Tibial artery (tissue), 4 donors: ENCODE data around the gene ECPAS.

Source experiments
- DNase-seq, 2 donors: peaks; one replicate each; pipeline ENCODE4 v3.0.0-alpha.2; 2019
- H3K27ac ChIP-seq, 2 donors: fragments of 200-600 bp; sonication (generic) in 1 of 2; 1 replicate in 1 of 2; 2 replicates in 1 of 2; pipeline ENCODE4 v1.5.1; 2018 to 2019; ENCODE audit warnings: mild to moderate bottlenecking in 1 of 2
- H3K27me3 ChIP-seq, 2 donors: fragments of 200-600 bp; sonication (generic) in 1 of 2; one replicate each; pipeline versions ENCODE4 v1.5.1 to v1.6.0; 2016 to 2019
- H3K36me3 ChIP-seq, 3 donors: fragments of 200-600 bp; sonication (generic) in 2 of 3; one replicate each; pipeline ENCODE4 v1.5.1; 2016 to 2019; ENCODE audit warnings: mild to moderate bottlenecking in 2 of 3
- H3K4me1 ChIP-seq, 4 donors: fragments of 200-600 bp; sonication (generic) in 2 of 4; 1 replicate in 3 of 4; 2 replicates in 1 of 4; pipeline ENCODE4 v1.5.1; 2016 to 2019
- H3K4me3 ChIP-seq, 2 donors: fragments of 200-600 bp; sonication (generic) in 1 of 2; 1 replicate in 1 of 2; 2 replicates in 1 of 2; pipeline ENCODE4 v1.5.1; 2018 to 2019; ENCODE audit warnings: mild to moderate bottlenecking in 2 of 2
- H3K9me3 ChIP-seq, 3 donors: fragments of 200-600 bp; sonication (generic) in 1 of 3; one replicate each; pipeline ENCODE4 v1.5.1; 2016 to 2019
- intact Hi-C: fragments of 100-400 bp; cut with DNase I; formaldehyde crosslinking; loops from one replicate; pipeline ENCODE4 v1.15.0; 2023; ENCODE audit warnings: low total_unique reads
- TF ChIP-seq, protein P1 (sequence below), 2 experiments: fragments of 200-600 bp in 1 of 2; fragments of 450-650 bp in 1 of 2; IDR thresholded peaks; one replicate each; pipeline ENCODE4 v1.5.1; 2017 to 2019; ENCODE audit warnings: antibody characterized with exemption in 2 of 2, mild to moderate bottlenecking in 1 of 2, moderate library complexity in 1 of 2

ECPAS gene

DNA sequence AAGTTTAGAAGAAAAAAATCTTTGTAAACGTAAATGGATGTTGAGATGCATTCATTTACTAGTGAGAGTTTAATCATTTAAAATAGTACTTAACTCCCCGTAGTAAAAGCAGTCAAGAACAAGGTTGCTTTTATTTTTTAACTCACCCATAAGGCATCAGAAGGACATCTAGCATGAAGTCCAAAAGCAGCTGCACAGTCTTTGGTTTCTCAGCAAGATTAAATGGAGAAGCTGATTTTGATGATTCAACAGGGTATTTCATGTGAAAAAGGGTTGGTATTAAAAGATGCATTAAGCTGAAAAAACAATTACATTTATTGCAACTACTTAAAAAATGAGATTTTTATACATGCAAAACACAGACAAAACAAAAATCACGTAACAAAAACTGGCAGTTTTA is 44.0 kb downstream of the ECPAS start:
- TF ChIP-seq, protein P1, sequence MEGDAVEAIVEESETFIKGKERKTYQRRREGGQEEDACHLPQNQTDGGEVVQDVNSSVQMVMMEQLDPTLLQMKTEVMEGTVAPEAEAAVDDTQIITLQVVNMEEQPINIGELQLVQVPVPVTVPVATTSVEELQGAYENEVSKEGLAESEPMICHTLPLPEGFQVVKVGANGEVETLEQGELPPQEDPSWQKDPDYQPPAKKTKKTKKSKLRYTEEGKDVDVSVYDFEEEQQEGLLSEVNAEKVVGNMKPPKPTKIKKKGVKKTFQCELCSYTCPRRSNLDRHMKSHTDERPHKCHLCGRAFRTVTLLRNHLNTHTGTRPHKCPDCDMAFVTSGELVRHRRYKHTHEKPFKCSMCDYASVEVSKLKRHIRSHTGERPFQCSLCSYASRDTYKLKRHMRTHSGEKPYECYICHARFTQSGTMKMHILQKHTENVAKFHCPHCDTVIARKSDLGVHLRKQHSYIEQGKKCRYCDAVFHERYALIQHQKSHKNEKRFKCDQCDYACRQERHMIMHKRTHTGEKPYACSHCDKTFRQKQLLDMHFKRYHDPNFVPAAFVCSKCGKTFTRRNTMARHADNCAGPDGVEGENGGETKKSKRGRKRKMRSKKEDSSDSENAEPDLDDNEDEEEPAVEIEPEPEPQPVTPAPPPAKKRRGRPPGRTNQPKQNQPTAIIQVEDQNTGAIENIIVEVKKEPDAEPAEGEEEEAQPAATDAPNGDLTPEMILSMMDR (IDR thresholded peaks at IDR 0.05) = no peak
- peaks cover 0 to 8% (median 0%) of the 10 kb centered on the region in 4 donors for H3K4me1 ChIP-seq
- H3K9me3 ChIP-seq = no peaks in the 10 kb centered on the region
- no peak for DNase-seq
- H3K27ac ChIP-seq = no peak overlapping the region
- H3K4me3 ChIP-seq = no peak overlapping the region
- H3K27me3 ChIP-seq = no peaks in the 10 kb centered on the region
- intact Hi-C loops = no loop called here
- peaks cover 35 to 88% (median 69%) of the 10 kb centered on the region in 3 donors for H3K36me3 ChIP-seq

DNA sequence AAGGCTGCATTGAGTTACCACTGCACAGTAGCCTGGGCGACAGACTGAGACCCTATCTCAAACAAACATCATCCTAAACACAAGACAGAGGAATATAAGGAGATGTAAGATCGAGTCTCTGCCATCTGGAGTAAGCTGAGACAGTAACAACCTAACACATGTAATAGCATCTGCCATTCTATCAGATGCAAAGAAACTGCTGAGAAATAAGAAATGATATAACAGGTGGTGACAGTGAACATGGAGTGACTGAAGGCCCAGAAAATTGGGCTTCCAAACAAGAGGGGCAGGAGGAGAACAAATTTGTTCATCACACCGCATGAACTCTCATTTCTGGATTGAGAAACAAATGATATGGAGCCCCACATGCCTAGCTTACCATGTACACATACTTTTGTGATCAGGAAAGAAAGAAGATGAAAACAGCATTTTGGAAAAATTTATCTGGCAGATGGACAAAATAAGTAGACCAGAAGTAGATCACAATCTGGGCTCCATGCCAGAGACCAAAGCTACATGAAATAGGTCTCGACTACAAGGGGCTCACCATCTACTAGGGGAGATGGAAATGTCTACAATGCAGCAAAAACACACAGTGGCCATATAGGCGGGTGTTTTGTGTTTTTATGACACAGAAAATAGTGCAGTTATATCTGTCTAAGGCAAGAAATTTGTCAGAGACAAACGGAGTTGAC is 45.5 kb downstream of the ECPAS start:
- H3K4me3 ChIP-seq = no peak overlapping the region
- no peak for DNase-seq
- H3K27ac ChIP-seq = no peak overlapping the region
- peaks cover 35 to 84% (median 68%) of the 10 kb centered on the region in 3 donors for H3K36me3 ChIP-seq
- intact Hi-C loops = loop anchor here (10.0 kb wide), 1 partner anchor 54 kb away; no protein-coding TSS in a partner anchor
- H3K4me1 ChIP-seq = peaks cover 0 to 8% (median 0%) of the 10 kb centered on the region in 4 donors
- H3K27me3 ChIP-seq = no peaks in the 10 kb centered on the region
- TF ChIP-seq, protein P1 (IDR thresholded peaks at IDR 0.05) = no peak
- no peaks in the 10 kb centered on the region for H3K9me3 ChIP-seq

DNA sequence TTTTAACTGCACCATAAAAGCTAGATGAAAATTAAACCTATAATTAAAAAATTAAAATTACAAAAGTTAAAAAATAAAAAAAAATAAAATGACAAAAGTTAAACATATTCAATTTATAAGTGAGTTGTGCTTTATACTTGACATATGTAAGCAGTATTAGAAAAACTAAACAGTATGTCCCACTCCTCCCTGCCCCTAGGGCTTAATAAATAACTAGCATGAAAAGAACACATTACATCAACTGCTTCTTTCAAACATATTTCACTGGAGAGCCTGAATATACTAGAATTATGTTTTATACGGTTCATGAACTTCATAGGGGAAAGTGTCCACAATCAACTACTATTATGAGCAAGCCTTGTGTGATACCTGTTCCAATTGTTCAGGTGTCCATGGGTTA is 47.6 kb downstream of the ECPAS start:
- TF ChIP-seq, protein P1 (IDR thresholded peaks at IDR 0.05) = no peak
- no peak for DNase-seq
- Histone ChIP-seq H3K4me3 (no peak overlapping the region), H3K4me1 (peaks cover 0 to 8% (median 0%) of the 10 kb centered on the region in 4 donors), H3K27me3 (no peaks in the 10 kb centered on the region), H3K27ac (no peak overlapping the region), H3K9me3 (no peaks in the 10 kb centered on the region), H3K36me3 (peaks cover 43 to 84% (median 68%) of the 10 kb centered on the region in 3 donors)
- intact Hi-C loops = loop anchor here (10.0 kb wide), 1 partner anchor 52 kb away; no protein-coding TSS in a partner anchor

DNA sequence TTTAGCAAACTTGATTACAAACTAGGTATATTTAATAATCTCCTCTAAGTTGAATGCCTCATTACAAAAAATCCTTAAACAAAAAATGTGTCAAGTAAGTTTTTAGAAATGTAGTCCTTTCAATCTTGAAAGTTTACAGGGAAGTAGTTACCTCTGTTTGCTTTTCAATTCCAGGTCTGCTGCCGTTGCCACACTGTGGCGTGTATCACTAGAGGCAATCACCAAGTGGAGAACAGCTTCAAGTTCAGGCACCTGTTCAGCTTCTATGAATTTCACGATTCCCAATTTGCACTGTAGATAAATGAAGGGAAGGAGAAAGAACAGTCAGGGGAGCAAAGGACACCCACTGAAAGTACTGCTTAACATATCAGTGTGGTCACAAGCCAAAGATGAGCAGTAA is 51.1 kb downstream of the ECPAS start:
- no peak for DNase-seq
- intact Hi-C loops = loop anchor here (10.0 kb wide), 1 partner anchor 48 kb away; no protein-coding TSS in a partner anchor
- Histone ChIP-seq H3K27ac (no peak overlapping the region), H3K4me1 (no peaks in the 10 kb centered on the region), H3K27me3 (no peaks in the 10 kb centered on the region), H3K9me3 (no peaks in the 10 kb centered on the region), H3K4me3 (no peak overlapping the region), H3K36me3 (peaks cover 36 to 80% (median 63%) of the 10 kb centered on the region in 3 donors)
- TF ChIP-seq, protein P1 (IDR thresholded peaks at IDR 0.05) = no peak

DNA sequence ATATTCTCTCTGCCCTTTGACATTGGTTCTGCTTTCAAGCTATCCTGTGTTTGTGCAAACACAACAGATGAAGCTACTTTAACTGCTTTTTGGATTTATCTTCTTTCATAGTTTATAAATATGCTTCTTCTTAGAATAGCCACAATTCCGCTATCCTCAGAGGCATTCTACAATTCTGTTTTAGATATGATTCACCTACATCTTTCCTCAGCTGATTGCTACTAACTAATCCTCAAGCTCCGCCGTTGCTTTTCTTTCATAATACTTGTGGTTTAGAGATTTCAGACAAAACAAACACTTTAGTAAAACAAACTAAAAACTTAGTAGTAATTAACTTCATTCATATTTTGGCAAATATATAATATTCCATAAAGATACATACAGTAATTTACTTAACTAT is 52.5 kb downstream of the ECPAS start:
- no peak for DNase-seq
- TF ChIP-seq, protein P1 (IDR thresholded peaks at IDR 0.05) = no peak
- Histone ChIP-seq H3K36me3 (peaks cover 27 to 83% (median 57%) of the 10 kb centered on the region in 3 donors), H3K4me1 (peaks cover 0 to 7% (median 0%) of the 10 kb centered on the region in 4 donors), H3K27me3 (no peaks in the 10 kb centered on the region), H3K27ac (no peak overlapping the region), H3K9me3 (no peaks in the 10 kb centered on the region), H3K4me3 (no peak overlapping the region)
- intact Hi-C loops = loop anchor here (10.0 kb wide), 1 partner anchor 47 kb away; no protein-coding TSS in a partner anchor
